LNCaP clone FGC (cell line): Measurements from ENCODE around the gene PLCE1.

ENCODE experiments used
- DNase-seq: peaks from one replicate; pipeline ENCODE4 v3.0.0-alpha.2; 2011; ENCODE audit warnings: low read depth
- H3K4me3 ChIP-seq: 2 replicates; pipeline ENCODE4 v1.5.1; 2011; ENCODE audit warnings: mild to moderate bottlenecking, low read depth, low read length, control low read depth
- CTCF ChIP-seq: IDR thresholded peaks from 2 replicates; pipeline ENCODE4 v1.5.1; 2012; ENCODE audit warnings: mild to moderate bottlenecking; ENCODE audit not compliant: control insufficient read depth, insufficient read depth; ENCODE audit errors: extremely low read depth

PLCE1 gene

GRCh38 chr10:94006591-94007550 lies 13.1 kb downstream of the PLCE1 start:
- no peak for DNase-seq
- no peak for TF ChIP-seq CTCF
- no peak overlapping the region for H3K4me3 ChIP-seq

GRCh38 chr10:94008526-94008925 lies 14.8 kb downstream of the PLCE1 start:
- no peak for DNase-seq
- no peak overlapping the region for H3K4me3 ChIP-seq
- no peak for TF ChIP-seq CTCF

- no peak for DNase-seq
- H3K4me3 ChIP-seq = no peak overlapping the region
- no peak for TF ChIP-seq CTCF
Observed at GRCh38 chr10:94010116-94010515, 16.4 kb downstream of the PLCE1 start.

GRCh38 chr10:94010886-94011285 lies 17.2 kb downstream of the PLCE1 start:
- no peak for DNase-seq
- H3K4me3 ChIP-seq = no peak overlapping the region

GRCh38 chr10:94011296-94011695 lies 17.6 kb downstream of the PLCE1 start:
- no peak for DNase-seq
- TF ChIP-seq CTCF = no peak
- no peak overlapping the region for H3K4me3 ChIP-seq

More at GRCh38 chr10:94010886-94011285, 17.2 kb downstream of the PLCE1 start:
- no peak for TF ChIP-seq CTCF

GRCh38 chr10:94012834-94013233 lies 19.1 kb downstream of the PLCE1 start:
- no peak for TF ChIP-seq CTCF
- H3K4me3 ChIP-seq = no peak overlapping the region
- no peak for DNase-seq
